Measurements from ENCODE around the gene FYTTD1.

Gene FYTTD1

DNA sequence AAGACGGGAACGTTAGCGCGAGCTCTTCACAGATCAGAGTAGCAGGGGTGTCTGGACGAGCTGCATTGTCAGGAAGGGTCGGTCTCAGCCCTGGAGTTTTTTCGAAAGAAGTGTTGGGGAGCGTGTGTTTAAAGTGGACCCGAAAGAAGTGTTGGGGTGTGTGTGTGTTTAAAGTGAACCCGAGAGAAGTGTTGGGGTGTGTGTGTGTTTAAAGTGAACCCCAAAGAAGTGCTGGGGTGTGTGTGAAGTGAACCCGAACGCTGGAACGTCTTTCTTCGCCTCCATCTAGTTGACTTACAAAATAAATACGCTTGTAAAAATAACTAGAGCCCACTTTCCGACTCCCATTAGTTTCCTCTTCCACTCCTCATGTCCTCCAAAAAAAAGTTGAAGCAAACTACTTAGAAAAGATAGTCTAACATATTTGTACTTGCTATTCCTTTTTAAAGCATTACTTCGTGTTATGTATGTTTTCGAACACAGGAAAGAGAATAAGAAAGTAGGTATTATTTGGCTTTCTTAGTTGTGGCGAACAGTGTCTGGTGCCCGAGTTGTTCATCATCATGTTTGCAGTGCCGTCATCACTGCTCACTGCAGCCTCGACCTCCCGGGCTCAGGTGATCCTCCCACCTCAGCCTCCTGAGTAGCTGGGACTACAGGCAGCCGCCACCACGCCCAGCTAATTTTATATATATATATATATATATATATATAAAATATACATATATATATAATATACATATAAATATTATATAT lies 42.4 kb downstream of the FYTTD1 start:
- peak in 3 of 58 donors; percentile 37 to 53 (median 44) for DNase-seq

DNA sequence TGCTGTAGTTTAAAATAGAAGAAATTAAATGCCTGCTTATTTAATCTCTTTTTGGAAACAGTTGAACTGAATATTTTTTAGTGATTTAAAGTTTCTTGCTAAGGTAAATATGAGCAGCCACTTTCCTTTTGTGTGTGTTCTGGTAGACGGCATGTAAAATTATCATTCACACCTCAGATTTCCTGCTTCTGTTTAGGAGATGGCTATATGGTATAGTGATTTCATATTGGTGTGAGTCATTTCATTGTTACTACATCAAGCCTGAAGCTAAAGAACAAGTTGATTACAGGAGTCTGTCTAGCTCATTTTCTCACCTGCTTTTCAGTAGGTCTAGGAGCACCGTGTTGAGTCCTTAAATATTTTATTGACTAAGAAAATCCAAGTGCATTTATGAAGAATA lies 43.6 kb downstream of the FYTTD1 start:
- no peak for DNase-seq

DNA sequence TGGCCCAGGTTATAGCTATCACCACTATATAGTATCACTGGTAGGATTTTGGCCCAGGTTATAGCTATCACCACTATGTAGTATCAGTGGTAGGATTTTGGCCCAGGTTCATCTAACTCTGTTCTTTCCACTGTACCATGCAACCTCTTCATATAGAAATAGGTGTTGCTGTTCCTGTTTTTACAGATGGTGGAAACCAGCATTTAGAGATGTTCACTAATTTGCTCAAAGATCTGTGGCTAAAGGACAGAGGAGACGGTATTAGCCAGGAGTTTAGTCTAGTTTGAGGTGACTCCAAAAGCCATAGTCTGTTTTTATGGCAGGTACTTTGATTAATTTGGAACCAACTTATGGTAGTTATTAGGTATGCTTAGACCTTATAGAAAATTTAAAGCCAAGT lies 44.4 kb downstream of the FYTTD1 start:
- DNase-seq: no peak

DNA sequence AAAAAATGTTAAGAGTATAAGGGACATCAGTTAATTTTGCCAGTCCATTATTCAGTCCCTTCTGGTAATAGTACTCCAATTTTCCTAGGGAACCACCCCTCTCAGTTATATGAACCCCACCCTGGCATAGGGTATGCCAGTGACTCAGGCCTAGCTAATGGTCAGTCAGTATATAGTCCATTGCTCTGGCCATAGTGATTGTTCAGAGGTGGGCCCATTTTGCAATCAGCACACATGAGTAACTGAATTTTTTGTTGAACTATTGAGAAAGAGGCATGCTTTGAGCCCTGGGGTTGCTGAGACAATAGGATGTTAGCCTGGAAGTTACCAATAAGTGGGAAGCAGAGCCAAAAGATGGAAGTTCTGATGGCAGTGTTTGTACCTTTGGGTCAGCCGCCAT lies 45.5 kb downstream of the FYTTD1 start:
- DNase-seq: no peak

DNA sequence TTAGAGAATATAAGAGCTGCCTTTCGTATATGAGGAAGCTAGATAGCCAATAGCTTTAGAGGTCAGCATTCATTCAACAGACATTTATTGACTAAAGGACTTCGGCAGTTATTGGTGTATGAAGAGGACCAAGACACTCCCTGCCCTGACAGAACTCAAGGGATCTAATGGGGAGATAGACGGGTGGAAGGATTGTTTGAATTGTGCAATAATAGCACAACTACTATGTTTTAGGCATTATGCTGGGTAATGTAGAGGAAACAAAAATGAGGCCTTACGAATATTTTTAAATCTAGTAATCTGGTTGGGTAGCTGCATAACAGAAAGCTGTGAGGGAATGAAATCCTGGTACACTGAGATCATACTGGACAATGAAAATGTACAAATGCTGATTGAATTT lies 46.4 kb downstream of the FYTTD1 start:
- DNase-seq: no peak

DNA sequence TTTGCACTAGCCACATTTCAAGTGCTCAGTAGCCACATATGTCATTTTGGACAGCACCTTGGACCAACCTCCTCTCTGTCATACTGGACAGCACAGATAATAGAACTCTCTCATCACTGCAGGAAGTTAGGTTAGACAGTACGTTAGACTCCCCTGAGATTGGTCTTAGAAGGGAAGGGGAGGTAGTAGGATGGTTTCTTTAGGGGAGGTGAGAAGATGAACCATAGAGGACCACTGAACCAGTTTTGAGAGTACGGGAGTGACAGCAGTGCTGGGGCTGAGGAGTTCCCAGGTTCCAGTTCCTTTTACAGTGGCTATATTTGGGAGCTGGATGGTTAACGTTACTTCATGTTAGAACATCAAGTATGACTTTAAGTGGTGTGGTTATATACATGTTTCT lies 49.2 kb downstream of the FYTTD1 start:
- no peak for DNase-seq

DNA sequence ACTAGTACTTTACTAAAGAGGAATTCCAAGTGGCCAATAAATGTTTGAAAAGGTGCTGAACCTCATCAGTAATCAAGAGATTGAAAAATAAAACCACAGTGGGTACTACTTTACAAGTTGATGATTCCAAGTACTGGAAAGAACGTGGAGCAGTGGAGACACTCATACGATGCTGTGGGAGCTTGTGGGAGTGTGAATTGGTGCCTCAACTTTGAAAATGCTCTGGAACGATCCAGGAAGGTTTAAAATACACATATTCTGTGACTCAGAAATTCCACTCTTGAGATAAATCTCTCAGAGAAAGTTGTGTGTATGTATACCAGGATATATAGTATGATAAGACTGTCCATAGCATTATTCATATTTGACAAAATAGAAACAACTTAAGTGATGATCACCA lies 50.7 kb downstream of the FYTTD1 start:
- DNase-seq: peak in 1 of 58 donors; percentile 9

DNA sequence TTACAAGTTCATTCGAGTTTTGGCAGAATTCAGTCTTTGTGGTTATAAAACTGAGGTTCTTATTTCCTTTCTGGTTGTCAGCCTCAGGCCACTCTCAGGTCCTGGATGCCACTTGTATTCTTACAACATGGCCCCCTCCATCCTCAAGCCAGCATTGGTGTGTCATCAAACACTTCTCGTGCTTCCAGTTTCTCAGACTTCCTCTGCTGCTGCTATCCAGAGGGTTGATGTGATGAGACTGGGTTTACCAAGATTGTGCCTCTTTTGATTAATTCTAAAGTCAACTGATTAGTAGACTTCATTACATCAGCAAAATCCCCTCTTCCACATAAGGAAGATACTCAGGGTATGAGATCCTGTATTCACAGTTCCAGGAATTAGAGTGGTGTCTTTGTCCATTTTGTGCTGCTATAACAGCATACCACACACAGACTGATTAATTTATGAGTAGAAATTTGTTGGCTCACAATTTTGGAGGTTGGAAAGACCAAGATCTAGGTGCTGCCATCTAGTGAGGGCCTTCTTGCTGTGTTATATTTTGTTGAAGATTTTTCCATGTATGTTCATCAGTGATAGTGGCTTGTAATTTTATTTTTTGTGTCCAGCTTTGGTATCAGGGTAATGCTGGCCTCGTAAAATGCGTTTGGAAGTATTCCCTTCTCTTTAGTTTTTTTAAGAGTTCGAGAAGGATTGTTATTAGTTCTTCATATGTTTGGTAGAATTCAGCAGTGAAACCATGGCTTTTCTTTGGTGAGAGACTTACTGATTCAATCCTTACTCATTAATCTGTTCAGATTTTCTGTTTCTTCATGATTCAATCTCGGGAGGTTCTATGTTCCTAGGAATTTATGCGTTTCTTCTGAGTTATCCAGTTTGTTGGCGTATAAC lies 52.5 kb downstream of the FYTTD1 start:
- no peak for DNase-seq

DNA sequence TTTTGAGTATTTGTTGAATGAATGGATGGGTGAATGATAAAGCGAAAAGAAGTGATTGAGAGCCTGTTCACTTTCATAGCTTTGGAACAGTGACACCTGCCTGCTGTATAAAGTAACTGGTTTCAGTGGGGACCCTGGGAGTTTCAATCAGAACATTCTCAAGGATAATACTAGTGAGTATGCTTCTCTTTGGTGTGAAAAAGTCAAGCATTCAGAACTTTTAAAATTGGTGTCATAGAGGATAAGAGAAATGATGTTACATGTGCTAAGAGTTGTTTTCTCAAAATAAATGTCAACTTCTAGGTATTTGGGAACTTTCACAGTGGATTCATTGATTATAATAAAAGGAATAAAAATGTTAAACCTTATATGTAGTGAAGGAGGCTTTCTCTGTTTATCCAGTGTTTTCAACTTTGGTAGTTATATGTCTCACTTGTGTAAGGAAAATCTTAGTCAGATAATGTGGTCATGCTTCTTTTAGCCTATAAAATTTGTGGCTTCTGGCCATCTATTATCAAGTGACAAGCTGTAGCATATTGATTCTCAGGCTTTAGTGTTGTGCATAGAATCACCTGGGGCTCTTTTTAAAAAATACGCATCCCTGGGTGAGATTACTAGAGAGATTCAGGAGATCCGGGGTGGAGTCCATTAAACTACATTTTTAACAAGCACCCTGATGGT lies 53.2 kb downstream of the FYTTD1 start:
- no peak for DNase-seq

DNA sequence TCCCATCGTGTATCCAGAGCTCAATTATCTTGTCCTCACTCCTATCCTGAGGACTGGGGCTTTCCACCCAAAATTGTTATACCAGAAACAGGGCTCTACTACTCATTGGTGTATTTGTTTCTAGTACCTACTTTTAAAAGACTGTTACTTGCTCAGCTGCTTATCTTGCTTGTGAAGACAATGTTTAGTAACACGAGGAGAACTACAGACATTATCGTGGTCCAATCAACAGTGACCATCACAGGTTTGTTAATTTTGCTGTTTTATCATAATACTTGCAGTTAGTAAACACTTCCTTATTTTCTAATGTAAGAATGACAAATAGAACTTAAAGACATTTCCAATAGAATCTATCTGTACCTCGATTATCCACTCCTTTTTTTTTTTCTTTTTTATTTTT lies 54.8 kb downstream of the FYTTD1 start:
- DNase-seq: no peak

DNA sequence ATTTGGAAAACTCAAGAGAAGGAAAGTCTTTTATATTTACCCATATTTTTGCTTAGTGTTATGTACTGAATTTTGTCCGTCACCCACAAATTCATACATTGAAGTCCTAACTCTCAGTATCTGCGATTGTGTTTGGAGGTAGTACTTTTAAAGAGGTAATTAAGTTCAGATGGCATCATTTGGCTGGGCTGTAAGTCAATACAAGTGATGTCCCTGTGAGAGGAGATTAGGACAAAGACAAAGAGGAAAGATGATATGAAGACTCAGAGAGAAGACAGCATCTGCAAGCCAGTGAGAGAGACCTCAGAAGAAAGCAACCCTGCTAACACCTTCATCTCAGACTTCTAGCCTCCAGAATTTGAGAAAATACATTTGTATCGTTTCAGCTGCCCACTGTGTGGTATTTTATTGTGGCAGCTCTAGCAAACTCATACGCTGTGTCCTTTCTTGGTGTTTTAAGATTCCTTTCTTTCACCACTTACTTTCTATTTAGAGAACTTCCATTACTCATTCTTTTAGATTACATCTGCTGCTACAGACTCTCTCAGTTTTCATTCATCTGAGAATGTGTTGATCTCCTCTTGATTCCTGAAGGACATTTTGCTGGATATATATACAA lies 58.4 kb downstream of the FYTTD1 start:
- DNase-seq: peak in 1 of 58 donors; percentile 6

DNA sequence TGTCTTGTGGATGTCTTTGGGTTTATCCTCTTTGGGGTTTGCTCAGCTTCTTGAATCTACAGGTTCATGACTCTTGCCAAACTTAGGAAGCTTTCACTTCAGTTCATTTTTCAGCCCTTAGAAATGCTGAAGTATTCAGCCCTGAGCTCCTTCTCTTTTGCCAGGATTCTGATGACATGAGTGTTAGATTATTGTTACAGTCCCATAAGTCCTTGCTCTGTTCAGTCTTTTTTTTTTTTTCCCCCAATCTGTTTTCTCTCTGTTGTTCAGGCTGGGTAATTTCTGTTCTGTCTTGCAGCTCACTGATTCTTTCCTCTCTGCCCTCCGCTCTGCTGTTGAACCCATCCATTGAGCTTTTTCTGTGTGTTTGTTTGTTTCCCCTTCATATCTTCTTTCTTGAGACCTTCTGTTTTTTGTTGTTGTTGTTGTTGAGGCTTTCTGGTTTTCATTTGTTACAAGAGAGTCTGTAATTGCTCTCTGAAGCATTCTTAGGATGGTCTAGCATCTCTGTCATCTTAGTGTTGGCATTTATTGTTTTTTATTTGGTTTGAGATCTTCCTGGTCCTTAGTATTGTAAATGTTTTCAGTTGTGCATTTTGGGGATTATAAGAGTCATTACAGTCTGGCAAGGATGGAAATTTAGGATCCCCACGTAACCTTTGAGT lies 59.8 kb downstream of the FYTTD1 start:
- DNase-seq: no peak

DNA sequence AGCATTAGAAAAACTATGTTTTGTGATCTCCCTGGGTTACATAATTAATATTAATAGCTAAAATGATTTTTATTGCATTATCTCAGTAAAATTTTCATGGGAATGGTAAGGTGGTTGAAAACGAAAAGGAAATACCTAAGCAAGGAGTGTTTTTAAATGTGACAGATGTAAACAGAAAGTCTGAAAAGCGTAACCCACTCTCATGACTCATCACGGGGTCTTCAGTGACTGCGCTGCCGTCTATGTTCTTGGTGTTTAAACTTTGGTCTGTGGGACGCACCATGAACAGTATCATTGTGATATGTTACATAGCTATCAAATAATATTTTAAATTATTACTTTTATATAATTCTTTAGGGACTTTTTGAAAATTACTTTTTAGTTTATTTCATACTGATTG lies 61.2 kb downstream of the FYTTD1 start:
- DNase-seq: no peak

DNA sequence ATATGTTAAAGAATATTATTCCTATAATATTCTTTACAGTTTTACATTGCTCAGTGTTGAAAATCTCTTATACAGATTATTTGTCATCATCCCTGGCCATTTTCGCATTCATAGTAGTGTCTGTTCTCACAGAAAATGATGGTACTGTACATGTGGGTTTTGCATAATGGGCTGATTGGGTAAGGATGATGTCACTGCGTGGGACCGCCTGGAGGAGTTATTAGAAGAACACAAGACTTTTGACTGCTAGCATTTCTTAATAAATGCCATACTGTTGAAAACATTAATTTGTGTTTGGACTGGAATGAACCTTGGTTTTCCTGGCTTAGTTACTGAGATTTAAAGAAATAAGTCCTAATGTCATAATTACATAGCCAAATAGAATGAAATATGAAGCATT lies 61.7 kb downstream of the FYTTD1 start:
- DNase-seq: peak in 11 of 58 donors; percentile 3 to 69 (median 15)

DNA sequence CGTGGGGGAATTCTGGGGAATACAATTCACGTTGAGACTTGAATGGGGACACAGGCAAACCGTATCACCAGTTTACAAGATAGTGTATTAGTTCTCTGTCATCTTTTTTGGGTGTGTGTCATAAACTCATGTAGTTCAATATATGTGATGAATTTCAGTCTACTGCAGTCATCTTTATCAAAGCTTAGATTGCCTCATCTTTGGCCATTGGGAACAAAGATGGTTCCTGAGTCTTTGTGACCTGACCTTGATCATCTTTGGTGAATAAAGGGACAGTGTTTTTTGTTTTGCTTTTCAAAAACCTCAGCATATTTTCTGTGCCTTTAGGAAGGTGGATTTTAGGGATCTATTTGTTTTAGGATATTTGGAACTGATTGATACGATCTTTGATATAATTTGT lies 64.7 kb downstream of the FYTTD1 start:
- DNase-seq: no peak

DNA sequence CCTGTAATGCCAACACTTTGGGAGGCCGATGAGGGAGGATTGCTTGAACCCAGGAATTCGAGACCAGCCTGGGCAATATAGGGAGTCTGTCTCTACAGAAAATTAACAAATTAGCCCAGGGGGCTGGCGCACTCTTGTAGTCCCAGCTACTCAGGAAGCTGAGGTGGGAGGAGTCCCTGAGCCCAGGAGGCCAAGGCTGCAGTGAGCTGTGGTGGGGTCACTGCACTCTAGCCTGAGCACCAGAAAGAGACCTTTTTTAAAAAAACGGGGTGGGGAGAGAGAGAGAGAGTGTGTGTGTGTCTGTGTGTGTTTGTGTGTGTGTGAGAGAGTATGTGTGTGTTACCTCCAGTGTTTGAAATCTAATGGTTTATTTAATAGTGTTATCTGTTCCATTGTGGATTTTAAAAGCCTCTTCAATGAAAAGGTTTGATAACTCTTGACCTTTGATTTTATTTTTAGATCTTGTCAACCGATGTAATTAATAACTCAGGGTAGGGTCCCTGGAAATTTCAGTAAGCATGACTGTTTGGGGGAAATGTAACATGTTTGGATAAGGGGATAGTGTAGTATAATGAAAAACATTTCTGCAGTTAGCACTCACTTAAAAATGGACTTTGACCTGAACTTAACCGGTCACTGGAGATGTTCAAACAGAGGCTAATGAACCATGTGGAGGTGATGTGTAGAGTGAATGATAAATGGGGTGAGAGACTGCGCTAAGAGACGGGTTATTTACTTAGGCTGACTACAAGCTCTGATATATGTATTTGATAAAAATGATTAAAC lies 71.1 kb downstream of the FYTTD1 start:
- DNase-seq: no peak

DNA sequence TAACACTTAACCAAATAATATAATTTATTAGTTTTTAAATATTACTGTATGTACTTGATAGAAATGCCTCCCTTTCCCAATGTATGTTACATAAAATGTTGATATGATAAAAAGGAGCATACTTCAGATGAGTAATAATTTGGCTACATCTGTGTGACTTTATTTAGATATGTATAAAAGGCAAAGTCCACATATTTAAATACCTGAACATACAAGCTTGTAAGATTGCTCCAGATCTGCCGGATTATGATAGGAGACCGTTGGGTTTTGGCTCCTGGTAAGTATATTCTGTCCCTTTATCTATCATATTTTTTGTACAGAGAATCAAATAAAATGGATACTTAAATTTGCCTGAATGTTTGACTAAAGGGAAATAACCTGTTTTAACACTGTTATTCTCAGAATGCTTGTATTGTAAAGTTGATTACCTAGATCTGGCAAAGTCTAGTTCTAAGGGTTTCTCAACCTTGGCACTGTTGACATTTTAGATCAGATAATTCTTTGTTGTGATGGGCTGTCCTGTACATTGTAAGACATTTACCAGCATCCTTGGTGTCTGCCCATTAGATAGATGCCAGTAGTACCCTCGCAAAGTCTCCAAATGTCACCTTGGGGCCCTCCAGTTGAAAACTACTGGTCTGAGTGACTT lies 79.8 kb downstream of the FYTTD1 start:
- DNase-seq: no peak

DNA sequence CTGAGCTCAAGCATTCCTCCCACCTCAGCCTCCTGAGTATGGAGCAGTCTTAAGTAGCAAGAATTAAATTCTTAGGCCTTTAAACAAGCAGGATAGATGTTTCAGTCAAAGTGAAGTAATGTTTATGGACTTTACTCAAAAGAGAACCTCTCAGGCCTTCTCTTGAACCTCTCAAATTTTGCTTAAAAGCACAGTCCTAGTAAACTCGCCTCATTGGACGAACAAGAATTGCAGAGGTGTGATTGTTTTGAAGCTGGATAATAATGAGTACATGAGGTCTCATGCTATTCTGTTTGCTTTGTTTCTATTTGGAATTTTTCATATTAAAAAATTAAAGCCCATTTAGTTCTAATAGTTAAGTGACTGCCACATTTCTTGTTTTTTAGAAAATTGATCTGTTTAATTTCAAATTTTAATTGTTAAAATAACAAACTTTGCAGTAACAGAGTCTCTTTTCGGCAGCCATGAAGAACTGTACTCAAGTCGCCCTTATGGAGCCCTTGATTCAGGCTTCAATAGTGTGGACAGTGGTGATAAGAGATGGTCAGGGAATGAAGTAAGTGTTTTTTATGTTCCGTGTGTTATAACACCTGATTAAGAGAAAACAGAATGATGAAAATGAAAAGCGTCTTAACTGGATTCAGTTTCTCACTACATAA lies 80.8 kb downstream of the FYTTD1 start:
- no peak for DNase-seq

DNA sequence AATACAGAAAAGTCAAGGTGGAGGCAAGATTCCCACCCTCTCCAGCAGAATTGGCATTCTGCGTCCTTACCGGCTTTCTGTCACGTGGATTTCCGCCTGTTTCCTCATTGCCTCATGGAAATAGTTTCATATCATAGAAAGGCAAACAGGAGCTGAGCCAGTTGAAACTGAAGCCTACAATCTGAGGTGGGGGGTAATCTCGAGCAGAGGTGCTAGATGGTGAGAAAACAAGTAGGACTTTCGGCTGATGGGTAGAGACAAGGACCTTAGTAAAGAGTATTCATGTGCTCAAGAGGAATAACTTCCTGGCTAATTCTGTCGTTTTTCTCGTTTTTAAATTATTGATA lies 81.3 kb downstream of the FYTTD1 start:
- DNase-seq: no peak

All from anterior cingulate cortex (tissue), 58 donors.